Suppressor macrophage (primary cell): ENCODE data around the gene SLC5A6.

Experiments
- DNase-seq, 4 experiments: peaks; one replicate each; pipeline ENCODE4 v3.0.0-alpha.2; 2020 to 2022

SLC5A6 gene

DNA sequence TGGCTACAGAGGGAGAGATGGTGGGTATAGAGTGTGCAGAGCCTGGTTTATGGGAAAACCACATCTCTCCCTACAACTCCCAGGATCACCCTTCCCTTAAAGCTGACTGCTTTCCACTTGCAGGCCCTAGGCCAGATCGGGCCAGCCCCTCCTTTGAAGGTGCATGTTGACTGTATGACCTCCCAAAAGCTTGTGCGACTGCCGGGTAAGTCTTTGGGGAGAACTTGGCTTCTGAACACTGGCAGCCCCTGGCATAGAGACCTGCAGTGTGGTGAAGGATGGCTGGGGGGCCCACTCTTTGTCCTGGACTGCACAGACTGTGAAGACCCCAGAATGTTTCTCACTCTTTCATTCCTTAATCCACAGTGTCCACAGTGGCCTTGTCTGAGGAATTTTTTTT, 24.6 kb upstream of the SLC5A6 start:
- no peak for DNase-seq

DNA sequence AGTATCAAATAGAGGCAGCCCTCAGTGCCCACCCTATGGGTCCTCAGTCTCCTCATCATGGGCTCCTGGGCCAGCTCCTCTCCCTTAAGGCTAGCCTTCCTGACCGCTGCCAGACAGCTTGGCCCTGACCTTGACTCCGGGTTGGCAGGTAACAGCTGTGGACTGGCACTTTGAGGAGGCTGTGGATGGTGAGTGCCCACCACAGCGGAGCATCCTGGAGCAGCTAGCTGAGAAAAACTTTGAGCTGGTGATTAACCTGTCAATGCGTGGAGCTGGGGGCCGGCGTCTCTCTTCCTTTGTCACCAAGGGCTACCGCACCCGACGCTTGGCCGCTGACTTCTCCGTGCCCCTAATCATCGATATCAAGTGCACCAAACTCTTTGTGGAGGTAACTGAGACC, 24.1 kb upstream of the SLC5A6 start:
- DNase-seq, result no peak

DNA sequence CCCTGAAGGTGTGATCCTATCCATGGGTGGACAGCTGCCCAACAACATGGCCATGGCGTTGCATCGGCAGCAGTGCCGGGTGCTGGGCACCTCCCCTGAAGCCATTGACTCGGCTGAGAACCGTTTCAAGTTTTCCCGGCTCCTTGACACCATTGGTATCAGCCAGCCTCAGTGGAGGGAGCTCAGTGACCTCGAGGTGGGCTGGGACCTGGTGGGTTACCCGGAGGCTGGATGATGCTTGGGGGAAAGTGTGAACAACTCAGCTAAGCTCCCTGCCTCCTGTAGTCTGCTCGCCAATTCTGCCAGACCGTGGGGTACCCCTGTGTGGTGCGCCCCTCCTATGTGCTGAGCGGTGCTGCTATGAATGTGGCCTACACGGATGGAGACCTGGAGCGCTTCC, 21.3 kb upstream of the SLC5A6 start:
- DNase-seq, result no peak

DNA sequence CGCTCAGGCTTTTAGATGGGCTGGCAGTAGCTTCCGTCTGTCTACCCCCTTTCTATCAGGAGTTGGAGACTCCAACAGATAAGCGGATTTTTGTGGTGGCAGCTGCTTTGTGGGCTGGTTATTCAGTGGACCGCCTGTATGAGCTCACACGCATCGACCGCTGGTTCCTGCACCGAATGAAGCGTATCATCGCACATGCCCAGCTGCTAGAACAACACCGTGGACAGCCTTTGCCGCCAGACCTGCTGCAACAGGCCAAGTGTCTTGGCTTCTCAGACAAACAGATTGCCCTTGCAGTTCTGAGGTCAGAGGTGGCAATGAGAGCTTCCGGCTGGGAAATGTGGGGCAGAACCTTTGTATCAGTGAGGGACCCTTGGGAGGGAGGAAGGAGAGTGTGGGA, 19.9 kb upstream of the SLC5A6 start:
- no peak for DNase-seq

DNA sequence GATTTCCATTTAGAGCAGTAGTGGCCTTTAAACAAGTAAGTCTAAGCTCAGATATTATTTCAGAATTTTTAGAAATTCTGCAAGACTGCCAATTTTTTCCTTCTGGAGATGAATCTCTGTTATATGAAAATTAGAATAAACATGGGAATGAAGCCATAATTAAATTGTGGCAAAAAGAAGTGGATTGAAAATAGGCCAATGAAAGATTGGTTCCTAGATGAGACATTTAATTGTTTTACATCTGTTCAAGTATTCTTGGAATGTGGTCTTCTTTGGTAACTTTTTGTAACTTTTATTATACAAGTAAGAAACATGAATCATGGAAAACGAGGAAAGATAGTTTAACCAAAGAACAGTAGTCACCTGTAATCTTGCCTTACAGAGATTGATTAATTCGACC, 15.4 kb upstream of the SLC5A6 start:
- DNase-seq, result no peak

DNA sequence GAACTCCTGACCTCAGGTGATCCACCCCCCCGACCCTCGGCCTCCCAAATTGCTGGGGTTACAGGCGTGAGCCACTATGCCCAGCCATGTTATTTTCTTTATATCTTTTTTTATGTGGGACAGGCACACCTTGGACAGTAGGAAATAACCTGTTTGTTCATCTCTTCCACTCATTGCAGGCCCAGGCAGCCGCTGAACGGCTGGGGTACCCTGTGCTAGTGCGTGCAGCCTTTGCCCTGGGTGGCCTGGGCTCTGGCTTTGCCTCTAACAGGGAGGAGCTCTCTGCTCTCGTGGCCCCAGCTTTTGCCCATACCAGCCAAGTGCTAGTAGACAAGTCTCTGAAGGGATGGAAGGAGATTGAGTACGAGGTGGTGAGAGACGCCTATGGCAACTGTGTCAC, 13.5 kb upstream of the SLC5A6 start:
- no peak for DNase-seq

DNA sequence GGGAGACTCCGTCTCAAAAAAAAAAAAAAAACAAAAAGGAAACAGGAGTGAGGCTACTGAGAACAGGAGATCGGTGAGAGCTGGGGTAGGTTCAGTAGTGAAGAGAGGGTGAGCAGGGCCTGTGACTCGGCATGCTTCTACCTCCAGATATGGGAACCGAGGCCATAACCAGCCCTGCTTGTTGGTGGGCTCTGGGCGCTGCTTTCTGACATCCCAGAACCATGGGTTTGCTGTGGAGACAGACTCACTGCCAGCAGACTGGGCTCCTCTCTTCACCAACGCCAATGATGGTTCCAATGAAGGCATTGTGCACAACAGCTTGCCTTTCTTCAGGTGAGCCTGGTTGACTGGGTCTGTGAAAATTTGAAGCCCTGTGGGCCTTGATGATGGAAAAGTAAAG, 11.3 kb upstream of the SLC5A6 start:
- no peak for DNase-seq

DNA sequence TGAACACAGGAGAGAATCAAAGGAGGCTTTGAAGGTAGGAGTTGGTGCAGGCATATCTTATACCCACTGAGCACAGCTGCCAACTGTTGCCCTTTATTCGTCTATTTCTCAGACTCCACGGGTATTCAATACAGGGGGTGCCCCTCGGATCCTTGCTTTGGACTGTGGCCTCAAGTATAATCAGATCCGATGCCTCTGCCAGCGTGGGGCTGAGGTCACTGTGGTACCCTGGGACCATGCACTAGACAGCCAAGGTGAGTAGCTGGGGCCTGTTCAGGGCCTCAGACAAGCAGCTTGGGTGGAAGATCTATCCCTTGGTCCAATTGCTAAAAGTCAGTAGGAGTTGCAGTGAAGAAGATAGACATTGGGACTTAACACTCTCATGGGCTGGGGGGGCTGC, 10.3 kb upstream of the SLC5A6 start:
- no peak for DNase-seq

DNA sequence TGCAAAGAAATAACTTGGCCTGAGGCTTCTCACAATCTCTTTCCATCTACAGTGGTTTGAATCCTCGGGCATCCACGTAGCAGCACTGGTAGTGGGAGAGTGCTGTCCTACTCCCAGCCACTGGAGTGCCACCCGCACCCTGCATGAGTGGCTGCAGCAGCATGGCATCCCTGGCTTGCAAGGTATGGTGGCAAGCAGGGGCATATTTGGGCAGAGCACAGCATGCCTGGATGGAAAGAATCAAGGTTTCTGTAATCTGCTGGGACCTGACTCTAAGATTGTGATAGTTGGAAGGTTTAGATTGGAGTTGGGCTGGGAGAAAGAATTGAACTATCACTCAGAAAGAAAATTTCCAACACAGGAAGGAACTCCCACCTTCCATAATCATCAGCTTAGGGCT, 9.1 kb upstream of the SLC5A6 start:
- DNase-seq, result no peak

DNA sequence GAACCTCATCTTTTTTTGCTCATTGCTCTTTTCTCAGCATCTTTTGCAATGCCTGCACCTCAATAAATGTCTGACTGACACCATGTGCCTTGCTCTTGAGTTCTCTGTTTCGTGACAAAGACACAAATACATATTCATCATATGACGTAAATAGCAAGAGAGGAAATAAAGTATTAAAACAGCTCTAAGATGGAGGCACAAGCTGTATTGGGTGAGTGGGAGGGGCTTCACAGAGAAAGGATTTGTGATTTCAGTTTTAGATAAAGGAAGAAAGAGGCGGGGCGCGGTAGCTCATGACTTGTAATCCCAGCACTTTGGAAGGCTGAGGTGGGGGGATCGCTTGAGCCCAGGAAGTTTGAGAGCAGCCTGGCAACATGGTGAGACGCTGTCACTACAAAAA, 8.0 kb upstream of the SLC5A6 start:
- DNase-seq, result no peak

DNA sequence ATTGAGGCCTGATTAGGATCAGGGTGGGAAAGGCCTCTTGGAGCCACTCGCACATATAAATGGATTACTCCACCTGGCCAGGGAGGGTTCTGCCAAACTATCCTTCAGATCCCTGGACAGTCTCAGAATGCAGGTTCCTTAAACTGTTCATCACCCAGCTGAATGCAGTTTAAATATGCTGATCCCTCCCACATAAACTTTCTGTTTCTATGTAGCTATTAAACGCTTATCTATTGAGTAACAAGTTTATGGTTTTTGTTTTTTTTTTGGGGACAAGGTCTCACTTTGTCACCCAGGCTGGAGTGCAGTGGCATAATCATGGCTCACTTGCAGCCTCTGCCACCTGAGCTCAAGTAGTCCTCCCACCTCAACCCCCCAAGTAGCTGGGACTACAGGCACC, 7.0 kb upstream of the SLC5A6 start:
- DNase-seq, result no peak

DNA sequence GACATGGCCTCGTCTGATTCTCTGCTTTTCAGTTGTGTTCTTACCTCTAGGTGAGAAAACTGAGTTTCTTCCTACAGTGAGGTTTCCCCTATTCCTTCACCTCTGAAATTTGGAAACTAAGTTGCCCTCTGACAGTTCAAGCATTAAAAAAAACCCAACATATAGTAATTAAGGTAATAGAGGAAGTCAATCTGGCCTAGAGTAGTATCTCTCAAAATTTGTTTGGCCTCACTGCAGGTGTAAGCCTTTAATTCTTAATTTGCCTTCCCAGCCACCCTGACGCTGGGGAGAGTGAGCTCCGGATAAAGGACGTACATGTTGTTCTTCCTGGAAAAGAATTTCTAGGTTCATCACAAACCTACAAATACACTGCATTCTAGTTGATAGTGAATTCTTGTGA, 6.5 kb upstream of the SLC5A6 start:
- DNase-seq, result no peak

DNA sequence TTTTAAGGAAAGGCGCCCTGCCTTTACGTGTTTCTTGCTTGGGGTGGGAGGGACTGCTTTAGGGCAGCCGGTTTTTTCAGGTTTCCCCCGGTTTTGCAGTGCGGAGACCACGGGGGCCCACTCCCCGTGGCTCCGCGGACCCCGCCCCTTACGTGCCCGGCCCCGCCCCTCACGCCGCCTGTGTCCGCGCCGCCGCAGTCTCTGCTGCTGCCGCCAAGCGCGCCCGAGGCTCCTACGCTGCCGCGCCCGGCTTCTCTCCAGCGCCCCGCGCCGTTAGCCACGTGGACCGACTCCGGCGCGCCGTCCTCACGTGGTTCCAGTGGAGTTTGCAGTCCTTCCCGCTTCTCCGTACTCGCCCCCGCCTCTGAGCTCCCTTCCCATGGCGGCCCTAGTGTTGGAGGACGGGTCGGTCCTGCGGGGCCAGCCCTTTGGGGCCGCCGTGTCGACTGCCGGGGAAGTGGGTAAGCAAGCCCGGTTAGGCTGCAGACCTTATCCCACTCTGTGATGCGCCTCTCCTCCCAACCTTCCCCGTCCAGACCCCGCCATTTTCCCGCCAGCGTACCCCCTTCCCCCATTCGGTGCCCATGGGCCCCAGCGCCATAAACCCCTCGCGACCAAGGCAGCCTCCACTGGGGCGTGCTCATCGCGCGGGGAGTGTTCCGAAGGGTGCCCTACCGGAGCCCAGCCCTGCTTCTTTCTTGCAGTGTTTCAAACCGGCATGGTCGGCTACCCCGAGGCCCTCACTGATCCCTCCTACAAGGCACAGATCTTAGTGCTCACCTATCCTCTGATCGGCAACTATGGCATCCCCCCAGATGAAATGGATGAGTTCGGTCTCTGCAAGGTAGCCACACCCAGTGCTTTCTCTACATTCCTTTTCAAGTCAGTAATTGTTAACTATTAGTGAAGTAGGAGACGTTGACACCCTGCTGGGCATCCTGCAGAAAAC, 5.4 kb upstream of the SLC5A6 start, which contains the start of gene CAD:
TSS of gene CAD (plus strand) at position 197 of the 949 bp plus-strand sequence. CDS start at position 380, 183 bp downstream.
- peak; percentile 94 to 98 (median 96) for DNase-seq

DNA sequence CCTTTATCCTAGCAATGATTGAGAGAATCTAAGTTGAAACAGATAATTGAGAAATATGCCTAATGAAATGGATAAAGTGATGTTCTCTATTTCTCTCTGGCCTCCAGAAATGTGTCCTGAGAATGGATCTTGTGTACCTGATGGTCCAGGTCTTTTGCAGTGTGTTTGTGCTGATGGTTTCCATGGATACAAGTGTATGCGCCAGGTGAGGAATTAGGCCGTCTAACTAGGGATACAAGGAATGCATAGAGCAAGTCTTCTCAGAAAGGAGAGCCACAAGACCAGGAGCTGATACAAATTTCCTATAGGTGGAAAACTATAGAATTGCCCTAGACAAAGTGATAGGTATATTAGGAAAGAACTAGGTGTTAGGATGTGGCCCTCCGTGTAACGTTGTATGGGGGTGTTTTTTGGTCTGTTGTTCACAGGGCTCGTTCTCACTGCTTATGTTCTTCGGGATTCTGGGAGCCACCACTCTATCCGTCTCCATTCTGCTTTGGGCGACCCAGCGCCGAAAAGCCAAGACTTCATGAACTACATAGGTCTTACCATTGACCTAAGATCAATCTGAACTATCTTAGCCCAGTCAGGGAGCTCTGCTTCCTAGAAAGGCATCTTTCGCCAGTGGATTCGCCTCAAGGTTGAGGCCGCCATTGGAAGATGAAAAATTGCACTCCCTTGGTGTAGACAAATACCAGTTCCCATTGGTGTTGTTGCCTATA, 4.5 kb upstream of the SLC5A6 start:
- no peak for DNase-seq

DNA sequence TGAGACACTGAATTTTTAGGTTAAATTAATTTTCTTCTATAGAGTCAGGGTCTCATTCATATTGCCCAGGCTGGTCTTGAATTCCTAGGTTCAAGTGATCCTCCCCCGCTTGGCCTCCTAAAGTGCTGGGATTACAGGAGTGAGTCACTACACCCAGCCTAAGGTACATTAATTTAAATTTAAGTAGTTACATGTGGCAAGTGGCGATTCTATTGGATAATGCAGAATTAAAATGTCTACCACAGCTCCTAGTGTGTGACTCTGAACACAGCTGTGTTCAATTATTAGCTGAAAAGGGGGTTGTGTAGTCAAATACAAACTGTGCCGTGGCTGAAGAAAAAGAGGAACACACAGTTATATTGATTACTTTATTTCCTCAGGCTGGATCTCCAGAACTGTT, 2.9 kb upstream of the SLC5A6 start:
- no peak for DNase-seq

DNA sequence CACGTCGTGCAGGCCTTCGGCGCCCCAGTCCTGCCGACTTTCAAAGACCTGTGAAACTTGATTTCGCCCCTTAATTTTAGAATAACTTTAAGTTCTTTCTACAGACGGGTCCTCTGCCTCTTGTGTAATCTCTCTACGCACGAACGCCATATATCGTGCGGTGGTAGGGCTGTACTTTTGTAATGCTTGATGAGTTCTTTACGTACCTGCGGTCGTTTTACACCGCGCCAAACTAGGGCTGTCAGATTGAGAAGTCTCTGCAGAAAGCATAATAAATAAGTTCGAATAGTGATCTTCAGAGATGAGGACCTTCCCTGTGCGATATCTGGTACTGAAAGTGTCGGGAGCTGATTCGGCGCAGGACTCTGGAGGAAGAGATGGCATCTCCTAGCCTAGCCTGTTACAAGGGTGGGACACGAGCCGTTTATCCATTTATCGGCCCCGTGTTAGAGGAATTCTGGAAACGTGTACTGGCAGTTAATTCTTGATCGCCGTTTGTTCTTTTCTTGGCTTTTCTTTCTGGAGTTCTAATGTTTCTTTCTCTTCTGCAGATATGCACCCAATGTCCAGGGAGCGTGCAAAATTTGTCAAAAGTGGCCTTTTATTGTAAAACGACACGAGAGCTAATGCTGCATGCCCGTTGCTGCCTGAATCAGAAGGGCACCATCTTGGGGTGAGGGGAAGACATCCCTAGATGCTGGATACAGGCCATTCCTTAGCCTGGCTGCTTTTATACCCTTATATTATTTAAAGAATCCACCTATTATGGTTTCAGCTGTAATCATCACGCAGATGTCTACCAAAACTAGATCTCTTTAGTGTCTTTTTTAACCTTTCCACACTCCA, 781 bp upstream of the SLC5A6 start:
- DNase-seq, result peak; percentile 60 to 71 (median 66)

DNA sequence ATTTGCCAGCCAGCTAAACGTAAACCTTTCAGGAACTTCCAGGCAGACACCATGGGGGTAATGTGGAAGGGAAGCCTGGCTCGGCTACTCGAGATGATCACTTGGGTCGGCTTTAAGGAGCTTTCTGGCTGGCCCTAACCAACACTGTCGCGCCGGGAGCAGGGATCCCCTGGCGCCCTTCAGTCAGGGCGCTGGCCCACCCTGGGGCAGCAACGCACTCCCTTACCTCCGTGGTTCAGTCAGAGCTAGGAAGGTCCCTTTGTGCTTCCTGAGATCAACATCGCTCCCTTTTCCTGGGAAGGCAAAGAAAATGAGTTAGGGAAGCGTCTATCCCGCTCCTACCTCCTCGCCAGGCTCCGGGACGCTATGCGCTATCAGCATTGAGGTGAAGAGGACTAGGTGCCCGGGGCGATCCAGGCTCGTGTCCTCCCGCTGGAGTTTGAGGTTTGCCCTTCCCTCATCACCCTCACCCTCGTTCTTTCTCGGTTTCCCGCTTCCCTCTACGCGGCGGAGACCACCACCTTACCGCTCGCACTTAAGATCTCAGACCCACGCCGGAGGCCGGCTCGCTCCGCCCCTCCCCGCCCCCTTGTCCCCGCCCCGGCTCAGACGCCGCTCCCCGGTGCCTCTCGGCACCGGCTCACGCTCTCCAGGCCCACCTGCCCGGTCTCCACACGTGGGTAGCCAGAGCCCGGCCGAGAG, 676 bp downstream of the SLC5A6 start:
- peak in 2 of 4 experiments; percentile 11 to 19 for DNase-seq

DNA sequence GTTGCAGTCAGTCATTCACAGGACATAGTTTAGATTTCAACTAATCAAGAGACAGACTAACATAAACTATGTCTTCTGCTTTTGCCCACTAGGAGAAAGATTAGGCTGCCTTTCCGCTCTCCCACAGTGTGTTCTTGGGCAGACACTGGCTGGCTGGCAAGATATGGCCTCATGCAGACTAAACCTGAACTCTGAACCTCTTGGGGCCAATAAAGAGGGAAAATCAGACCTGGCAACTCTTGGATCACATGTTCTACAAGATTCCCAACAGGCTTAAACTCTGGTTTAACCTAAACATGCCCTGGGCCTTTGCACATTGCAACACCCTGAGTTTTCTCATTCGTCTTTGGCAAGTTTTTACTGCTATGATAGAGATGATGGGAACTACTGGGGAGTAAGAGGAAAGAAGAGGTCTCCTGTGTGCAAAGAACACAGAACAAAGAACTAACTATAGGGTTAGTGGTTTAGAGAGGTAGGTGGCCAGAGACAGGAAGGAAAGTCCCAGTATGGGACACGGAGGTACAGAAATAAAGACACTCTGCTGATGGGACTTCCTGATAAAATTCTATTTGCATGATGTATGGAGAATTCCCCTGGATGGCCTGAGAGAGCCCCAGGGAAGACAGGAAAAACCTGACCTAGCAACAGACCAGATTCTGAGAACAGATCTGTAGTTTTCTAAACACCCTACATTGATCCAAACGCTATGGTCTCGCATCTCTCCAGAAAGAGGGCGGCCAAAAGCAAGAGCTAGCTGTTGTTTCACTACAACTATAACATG, 2.3 kb downstream of the SLC5A6 start:
- DNase-seq, result no peak

DNA sequence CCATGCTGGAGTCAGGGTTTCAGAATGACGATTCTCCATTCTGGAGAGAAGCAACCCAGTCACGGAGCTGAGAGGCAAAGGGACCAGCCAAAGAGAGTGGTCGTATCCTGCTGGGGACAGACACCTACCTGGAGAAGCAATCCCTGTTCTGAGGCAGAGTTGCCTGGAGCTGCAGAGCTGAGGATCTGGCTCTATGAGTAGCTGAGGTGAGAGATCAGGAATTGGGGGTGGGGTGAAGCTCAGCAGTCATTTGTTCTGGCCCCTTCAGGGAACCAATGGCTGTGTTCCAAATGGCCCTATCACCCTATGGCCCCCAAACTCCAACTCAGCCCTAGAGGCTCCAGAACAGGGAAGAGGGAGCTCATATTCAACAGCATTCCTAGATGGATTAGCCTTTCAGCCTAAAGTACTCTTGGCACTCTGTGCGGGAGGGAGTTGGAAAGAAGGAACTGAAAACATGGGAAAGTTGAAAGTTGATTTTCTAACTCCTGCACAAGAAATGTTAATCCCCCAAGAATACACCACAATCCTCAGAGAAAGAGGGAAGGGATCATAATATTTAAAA, 3.5 kb downstream of the SLC5A6 start:
- no peak for DNase-seq

DNA sequence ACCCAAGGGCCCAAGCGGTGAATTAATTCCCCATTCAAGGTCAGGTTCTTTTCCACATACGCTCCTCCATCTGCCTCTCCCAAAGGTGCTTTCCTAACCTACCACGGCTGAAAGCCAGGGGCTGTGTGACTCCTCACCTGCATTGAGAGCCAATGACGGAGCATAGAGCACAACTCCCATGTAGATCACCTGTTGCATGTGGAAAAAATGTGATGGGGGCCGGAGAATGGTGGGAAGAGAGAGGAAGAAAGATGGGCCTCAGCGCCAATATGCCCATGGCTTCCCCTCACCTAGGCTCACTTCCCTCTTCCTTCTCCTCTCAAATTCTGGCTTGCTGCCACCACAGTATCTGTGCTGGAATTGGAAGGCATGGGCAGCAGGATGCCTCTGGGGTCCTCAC, 5.7 kb downstream of the SLC5A6 start:
- no peak for DNase-seq

DNA sequence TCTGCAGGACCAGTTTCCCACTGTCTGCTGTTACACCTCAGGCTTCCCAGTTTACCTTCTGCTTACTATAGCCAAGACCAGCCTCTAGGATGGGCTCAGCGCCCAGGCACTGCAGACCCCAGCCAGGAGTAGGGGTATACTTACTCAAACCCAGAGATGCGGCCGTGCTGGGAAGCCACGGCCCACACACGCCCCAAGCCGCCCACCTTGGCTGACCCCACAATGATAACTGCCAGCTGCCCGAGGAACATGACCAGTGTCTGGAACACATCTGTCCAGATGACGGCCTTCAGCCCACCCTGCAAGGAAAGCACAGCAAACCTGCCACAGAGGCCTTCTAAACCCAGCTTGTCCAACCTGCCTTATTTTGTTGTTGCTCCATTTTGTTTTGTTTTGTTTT, 6.9 kb downstream of the SLC5A6 start:
- no peak for DNase-seq
